Lower leg skin (tissue), 4 donors: ENCODE data around the gene ABCG4. TPM values are rescaled to one million over a fixed set of nuclear protein-coding genes. Genes with fewer than 3 reads are reported as not detected.

ENCODE experiments used
- DNase-seq, 2 donors: peaks; one replicate each; pipeline ENCODE4 v3.0.0-alpha.2; 2019; ENCODE audit warnings: low spot score in 2 of 2
- H3K4me3 ChIP-seq: fragments of 200-600 bp; sonication (generic); 2 replicates; pipeline ENCODE4 v1.5.1; 2017; ENCODE audit warnings: mild to moderate bottlenecking, low read depth; ENCODE audit not compliant: poor library complexity, severe bottlenecking
- CTCF ChIP-seq, 3 donors: fragments of 450-650 bp; IDR thresholded peaks; one replicate each; pipeline ENCODE4 v1.5.1; 2016; ENCODE audit warnings: antibody characterized with exemption in 3 of 3, mild to moderate bottlenecking in 3 of 3, moderate library complexity in 2 of 3
- POLR2A ChIP-seq, 2 donors: fragments of 450-650 bp; IDR thresholded peaks; one replicate each; pipeline ENCODE4 v1.6.1; 2016 to 2017; ENCODE audit warnings: antibody characterized with exemption in 2 of 2, mild to moderate bottlenecking in 1 of 2, moderate library complexity in 1 of 2
- WGBS, 2 donors: methylation state at CpG; one replicate each; pipeline ENCODE4 v1.1.5; 2018; 5-methylcytosine and 5-hydroxymethylcytosine counted together
- intact Hi-C: fragments of 100-400 bp; cut with DNase I; formaldehyde crosslinking; loops from one replicate; pipeline ENCODE4 v1.15.0; 2023; ENCODE audit warnings: low total_unique reads
- total RNA-seq, 4 donors: library from RNA; depleted of rRNA; stranded (reverse); fragments of >200 nt; gene quantifications; one replicate each; pipeline ENCODE4 v1.1.0, GENCODE V29; 2016

ABCG4 gene
- total RNA-seq, 4 donors from 2014 or later = 0.52 to 1.1 (median 0.67) TPM

DNA sequence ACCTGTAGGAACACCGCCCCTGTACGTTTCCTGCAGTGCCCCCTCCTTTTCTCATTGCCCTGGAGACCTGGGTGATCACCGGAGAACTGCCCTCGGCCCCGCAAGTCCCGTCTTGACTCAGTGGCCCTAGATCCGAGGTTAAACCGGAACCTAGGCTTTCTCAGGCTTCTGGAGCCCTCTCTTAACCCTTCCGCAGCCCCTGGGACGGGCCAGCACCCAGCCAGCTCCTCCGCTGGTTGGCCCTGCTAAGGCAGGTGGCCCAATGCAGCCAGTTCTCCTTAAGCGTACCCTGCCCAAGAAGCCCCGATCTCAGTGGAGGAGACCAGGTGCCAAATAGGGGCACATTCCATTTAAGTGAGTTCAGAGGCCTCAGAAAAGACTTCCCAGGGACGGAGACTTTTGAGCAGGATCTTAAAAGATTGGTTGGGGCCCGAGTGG is 20.4 kb downstream of the ABCG4 start:
- peak overlapping the region; percentile 74 for H3K4me3 ChIP-seq
- DNase-seq = no peak
- WGBS, 2 donors = 5 to 8% methylated on average over 15 of the region's 15 CpGs
- intact Hi-C loops = no loop called here
- no peak for TF ChIP-seq CTCF (IDR thresholded peaks at IDR 0.05)
- TF ChIP-seq POLR2A (IDR thresholded peaks at IDR 0.05) = no peak

GRCh38 chr11:119172513-119172912 is 23.7 kb downstream of the ABCG4 start:
- intact Hi-C loops = no loop called here
- WGBS, 2 donors = 66 to 80% methylated on average over 2 of the region's 2 CpGs

GRCh38 chr11:119173453-119173852 is 24.6 kb downstream of the ABCG4 start:
- WGBS, 2 donors = 84 to 87% methylated on average over 20 to 21 of the region's 21 CpGs
- TF ChIP-seq POLR2A (IDR thresholded peaks at IDR 0.05) = no peak
- no peak for TF ChIP-seq CTCF (IDR thresholded peaks at IDR 0.05)
- no peak overlapping the region for H3K4me3 ChIP-seq
- intact Hi-C loops = no loop called here
- DNase-seq = no peak

More at GRCh38 chr11:119172513-119172912, 23.7 kb downstream of the ABCG4 start:
- no peak for DNase-seq
- TF ChIP-seq POLR2A (IDR thresholded peaks at IDR 0.05) (no peak), CTCF (IDR thresholded peaks at IDR 0.05) (no peak)
- no peak overlapping the region for H3K4me3 ChIP-seq

GRCh38 chr11:119175493-119176077 is 26.7 kb downstream of the ABCG4 start:
- 68 to 70% methylated on average over 6 of the region's 6 CpGs for WGBS, 2 donors
- no peak for TF ChIP-seq CTCF (IDR thresholded peaks at IDR 0.05)
- no peak for TF ChIP-seq POLR2A (IDR thresholded peaks at IDR 0.05)
- H3K4me3 ChIP-seq = no peak overlapping the region
- intact Hi-C loops = no loop called here
- no peak for DNase-seq

DNA sequence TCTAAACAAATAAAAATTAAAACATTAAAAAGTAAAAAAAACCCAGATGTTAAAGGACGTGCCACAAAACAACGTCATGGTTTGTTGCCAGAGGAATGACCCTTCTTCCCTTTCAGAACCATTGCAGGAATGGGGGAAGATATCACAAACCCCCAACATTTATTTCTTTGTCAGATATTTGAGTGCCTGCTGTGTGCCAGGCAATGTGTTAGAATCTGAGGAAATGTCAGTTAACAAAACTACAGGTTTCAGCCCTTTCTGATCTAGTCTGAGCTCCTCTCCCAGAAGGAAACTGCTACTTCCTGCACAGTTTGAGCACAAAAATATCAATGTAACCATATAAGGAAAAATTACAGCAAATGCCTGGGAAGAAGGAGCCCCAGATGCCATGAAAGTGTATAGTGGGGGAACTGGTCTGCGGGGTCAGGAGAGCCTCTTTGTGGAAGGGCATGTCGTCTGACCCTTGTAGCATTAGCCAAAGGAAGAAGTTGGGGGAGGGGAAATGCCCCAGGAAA is 29.4 kb downstream of the ABCG4 start:
- intact Hi-C loops = no loop called here

More for the DNA sequence above, 29.4 kb downstream of the ABCG4 start:
- WGBS, 2 donors = 68% methylated on average over 4 of the region's 4 CpGs
- no peak overlapping the region for H3K4me3 ChIP-seq
- DNase-seq = no peak
- TF ChIP-seq POLR2A (IDR thresholded peaks at IDR 0.05) (no peak), CTCF (IDR thresholded peaks at IDR 0.05) (no peak)
